GM21360 (cell line): ENCODE results near the gene COL7A1.
"Not testable (repeated sequence)": the region's sequence is repeated elsewhere in the genome, so short reads cannot be mapped to it uniquely, and the experiment has no call there.

Experiments
- ATAC-seq: cut with Tn5 transposase; IDR thresholded peaks from one replicate; pipeline ENCODE4 v1.9.1; 2021; ENCODE audit warnings: mild to moderate bottlenecking, moderate library complexity; ENCODE audit not compliant: unreplicated experiment

The COL7A1 gene

DNA sequence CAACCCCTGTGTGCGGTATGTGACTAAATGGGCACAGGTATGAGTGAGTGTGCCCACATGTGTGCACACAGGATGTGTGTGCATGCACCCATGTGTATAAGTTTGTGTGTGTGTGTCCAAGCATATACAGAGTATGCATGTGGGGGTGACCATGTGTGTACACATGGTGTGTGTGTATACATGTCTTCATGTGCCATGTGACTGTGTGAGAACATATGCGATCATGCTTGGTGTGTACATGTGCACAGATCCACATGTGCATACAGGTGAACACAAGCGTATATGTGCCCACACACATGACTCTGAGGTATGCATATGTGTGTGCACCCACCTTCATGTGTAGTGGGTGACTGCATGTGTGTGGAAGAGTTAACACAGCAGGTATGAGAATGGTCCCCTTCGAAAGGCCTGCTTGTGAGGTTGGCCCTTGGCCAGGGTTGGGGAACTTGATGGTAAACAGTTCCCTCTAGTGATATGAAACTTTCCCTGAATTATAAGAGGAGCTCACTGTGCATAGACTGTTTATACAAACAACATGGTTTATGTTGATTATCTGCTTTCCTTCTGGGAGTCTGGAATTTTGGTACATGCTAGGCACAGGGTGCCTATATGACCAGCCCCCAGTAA, 48.8 kb downstream of the COL7A1 start:
- no peak for ATAC-seq

DNA sequence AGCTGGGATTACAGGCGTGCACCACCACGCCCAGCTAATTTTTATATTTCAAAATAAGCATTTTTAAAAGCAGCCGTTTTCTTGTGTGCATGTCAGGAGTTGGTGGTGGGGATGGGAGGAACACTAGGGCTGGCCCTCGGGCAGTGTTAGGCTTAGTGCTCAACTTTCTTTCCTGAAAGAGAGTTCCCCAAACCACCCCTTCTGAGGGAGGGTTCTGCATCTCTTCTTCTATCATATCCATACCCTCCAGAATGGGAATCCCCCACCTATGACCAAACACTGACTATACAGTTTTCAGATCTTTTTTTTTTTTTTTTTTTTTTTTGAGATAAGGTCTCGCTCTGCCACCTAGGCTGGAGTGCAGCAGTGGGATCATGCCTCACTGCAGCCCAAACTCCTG, 51.0 kb downstream of the COL7A1 start:
- no peak for ATAC-seq

DNA sequence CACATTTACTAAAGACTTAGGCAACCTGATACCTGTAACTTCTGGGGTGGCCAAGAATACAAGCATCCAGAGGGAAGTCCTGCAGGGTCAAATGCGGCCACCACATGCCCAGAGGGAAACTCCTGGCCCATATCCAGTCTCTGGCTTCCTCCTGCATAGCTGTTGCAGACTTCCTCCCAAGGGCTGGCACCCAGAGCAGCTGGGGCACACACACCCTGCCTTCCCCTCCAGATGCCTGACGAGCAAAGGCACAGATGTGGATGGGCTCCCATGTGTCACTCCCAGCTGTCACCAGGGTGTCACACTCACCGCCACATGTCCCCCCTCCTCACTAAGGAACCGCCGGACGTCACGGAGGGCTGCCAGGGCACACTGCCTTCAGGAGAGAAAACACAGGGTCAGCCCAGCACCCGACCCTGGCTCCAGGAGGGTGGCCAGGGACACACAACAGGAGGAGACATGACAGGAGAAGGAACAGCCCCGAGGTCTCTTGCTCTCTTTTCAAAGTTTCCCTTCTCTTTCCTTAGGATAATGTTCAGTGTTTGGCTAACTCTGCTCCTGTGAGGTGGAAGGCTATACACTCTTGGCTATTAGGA, 51.8 kb downstream of the COL7A1 start:
- ATAC-seq = no peak

DNA sequence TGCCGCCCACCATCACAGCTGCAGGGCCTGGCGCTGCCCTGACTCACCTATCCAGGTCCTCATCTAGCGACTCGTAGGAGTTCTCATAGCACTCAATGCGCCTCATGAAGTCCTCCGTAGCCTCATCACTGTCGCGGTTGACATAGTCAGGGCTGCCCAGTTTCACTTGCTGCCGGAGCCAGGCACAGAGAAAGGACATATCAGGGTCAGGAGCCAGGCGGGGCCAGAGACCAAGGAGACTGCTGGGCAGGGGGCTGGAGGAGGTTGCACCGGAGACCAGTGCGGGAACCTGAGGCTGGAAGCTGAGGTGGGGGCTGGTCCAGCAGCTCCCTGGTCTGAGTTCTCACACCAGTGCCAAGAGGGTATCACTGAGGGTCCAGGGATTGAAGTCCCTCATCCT, 56.7 kb downstream of the COL7A1 start:
- ATAC-seq = no peak

DNA sequence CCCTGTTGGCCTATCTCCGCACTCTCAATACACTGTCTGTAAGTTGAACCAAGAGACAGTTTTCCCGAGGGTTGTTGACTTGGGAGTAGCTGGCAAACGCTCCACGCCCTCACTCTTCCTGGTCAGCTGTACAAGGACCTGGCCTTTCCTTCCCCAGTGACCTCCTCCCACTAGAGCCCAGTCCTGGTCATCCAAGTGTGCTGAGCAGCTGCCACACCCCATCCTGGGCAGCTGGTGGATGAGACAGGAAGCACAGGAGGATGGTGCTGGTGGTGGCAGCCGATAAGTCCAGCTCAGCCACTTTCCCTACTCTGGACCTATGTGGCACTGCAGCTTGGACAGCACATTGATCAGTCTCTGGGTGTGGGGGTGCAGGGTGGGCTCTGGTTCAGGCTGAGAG, 58.3 kb downstream of the COL7A1 start:
- ATAC-seq = no peak

DNA sequence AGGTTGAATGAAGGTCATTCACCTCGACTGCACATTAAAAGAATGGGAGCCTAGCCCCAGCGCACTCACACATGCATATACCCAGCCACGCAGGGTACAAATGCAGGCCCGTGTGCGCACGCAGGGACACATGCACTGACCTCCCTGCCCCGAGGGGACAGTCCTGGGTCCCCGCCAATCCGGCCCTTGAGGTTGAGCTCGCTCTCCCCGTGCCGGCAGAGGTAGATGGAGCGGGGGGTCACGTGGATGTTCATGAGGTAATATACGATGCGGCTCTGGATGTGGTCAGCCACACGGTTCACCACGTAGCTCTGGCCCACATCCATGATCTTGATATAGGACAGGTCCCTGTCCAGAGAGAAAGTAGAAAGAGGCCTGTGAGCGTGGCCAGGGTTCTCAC, 59.0 kb downstream of the COL7A1 start:
- no peak for ATAC-seq

DNA sequence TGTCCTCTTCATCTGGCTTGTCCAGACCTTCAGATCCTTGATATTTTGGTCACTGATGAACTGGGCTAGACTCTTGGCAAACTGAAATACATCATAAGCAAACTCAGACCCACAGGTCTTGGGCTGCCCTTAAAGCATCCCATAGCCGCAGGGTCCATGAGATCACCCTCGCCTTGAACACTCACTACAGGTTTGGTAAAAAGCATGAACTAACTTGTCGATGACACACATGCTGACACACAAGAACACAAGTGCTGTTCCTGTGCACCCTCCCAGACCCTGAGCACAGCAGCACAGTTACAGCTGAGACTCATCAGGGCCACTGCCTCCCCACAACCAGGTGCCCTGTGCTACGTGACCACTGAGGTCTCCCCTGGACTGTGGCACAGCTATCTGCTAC, 59.6 kb downstream of the COL7A1 start:
- no peak for ATAC-seq

DNA sequence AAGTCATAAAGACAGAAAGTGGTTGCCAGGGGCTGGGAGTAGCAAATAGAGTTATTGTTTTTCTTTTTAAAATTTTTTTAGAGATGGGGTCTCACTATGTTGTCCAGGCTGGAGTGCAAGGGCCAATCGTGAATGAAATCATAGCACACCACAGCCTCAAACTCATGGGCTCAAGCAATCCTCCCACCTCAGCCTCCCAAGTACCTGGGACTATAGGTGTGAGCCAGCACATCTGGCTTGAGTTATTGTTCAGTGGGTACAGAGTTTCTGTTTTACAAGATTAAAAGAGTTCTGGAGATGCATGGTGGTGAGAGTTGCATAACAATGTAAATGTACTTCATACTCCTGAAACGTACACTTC, 62.2 kb downstream of the COL7A1 start:
- ATAC-seq = no peak

DNA sequence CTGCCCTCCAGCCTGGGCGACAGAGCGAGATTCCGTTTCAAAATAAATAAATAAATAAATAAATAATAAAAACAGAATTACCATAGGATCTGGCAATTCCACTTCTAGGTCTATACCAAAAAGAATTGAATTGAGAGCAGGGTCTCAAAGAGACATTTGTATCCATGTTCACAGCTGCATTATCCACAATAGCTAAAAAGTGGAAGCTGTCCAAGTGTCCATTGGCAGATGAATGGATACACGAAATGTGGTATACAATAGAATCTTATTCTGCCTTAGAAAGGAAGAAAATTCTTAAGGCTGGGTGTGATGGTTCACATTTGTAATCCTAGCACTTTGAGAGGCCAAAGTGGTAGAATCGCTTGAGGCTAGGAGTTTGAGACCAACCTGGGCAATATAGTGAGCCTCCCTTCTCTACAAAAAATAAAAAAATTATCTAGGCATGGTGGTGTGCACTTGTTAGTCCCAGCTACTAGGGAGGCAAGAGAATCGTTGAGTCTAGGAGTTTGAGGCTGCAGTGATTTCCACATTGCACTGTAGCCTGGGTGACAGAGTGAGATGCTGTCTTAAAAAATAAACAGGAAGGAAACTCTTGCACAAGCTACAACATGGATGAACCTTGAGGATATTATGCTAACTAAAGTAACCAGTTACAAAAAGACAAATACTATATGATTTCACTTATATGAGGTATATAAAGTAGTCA, 62.7 kb downstream of the COL7A1 start:
- ATAC-seq = no peak

DNA sequence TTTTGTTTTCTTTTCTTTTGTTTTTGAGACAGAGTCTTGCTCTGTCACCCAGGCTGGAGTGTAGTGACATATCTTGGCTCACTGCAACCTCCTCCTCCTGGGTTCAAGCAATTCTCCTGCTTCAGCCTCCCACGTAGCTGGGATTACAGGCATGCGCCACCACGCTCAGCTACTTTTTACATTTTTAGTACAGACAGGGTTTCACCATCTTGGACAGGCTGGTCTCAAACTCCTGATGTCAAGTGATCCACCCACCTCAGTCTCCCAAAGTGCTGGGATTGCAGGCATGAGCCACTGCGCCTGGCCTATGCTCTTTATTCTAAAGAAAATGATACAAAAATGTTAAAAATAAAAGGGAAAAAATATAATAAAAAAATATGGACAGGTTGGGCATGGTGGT, 64.4 kb downstream of the COL7A1 start:
- not testable (repeated sequence) for ATAC-seq

DNA sequence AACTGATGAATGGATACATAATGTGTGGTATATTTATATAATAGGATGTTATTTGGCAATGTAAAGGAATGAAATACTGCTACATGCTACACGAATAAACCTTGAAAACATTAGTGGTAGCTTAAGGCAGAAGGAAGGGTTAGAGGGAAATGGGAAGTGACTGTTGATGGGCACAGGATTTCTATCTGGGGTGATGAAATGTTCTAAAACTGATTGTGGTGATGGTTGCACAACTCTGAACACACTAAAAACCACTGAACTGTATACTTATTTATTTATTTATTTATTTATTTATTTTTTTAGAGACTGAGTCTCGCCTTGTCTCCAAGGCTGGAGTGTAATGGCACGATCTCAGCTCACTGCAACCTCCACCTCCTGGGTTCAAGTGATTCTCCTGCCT, 66.4 kb downstream of the COL7A1 start:
- no peak for ATAC-seq

DNA sequence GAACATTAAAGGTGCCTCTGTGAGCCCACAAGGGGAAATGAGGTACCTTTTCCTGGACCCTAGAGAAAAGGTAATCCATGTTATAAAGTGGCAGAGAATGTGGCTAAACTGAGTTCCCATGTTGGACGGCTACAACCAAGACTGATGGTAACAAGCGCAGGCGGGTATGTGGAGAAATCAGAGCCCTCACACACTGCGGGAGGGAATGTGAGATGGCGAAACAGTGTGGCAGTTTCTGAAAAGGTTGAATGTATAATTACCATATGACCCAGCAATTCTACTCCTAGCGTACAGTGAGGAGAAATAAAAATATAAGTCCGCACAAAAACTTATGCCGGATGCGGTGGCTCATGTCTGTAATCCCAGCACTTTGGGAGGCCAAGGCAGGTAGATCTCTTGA, 67.1 kb downstream of the COL7A1 start:
- no peak for ATAC-seq

DNA sequence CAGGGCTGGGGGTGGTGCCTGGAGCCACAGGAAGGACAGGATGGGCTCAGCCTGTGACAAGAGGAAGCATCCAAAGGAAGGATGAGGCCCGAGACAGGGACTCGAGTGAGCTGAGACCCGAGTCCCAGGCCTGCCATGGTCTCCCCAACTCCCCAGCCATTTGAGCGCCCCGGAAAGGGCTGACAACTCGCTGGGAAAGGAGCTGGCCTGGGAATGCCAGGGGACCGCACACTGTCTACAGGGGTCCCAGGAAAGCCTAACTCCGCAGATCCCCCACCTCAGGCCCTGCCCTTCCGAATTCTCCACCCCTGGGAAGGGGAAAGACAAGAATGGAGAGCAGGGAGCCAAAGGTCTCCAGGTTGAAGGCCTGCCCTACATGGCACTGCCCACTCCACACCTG, 70.2 kb downstream of the COL7A1 start:
- no peak for ATAC-seq

DNA sequence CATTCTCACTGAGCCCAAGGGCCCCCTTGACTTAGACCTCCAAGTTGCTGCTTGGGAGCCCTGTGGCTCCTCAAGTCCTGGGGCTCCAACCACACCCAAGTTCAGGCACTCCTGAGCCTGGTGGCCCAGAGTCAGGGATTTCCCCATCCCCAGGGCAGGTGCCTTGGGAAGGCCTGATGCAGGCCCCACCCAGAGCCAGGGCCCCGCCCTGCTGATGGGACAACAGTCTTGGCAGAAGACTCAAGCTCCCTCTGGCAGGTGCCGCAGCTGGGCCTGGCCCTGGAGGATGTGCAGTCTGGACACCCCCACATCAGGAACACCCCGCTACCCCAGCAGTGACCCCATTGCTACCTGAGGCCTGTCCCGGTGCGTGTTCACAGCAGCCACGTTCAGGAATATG, 73.5 kb downstream of the COL7A1 start:
- ATAC-seq = no peak

DNA sequence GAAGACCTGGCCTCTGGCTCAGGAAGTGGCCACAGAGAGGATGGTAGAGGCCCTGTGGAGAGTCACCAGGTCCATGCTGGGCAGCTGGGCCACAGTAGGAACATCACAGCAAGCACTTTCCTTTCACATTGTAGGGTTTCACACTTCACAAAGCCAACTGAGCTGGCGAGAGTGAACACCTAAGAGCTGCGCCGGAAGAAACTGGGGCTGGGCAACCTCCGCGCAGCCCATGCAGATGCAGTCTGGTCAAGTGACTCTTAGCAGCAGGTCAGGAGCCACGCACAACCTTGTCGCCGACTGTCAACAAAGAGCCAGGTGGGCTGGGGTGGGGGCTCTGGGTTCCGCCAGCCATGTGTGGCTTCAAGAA, 75.9 kb downstream of the COL7A1 start:
- ATAC-seq = no peak

DNA sequence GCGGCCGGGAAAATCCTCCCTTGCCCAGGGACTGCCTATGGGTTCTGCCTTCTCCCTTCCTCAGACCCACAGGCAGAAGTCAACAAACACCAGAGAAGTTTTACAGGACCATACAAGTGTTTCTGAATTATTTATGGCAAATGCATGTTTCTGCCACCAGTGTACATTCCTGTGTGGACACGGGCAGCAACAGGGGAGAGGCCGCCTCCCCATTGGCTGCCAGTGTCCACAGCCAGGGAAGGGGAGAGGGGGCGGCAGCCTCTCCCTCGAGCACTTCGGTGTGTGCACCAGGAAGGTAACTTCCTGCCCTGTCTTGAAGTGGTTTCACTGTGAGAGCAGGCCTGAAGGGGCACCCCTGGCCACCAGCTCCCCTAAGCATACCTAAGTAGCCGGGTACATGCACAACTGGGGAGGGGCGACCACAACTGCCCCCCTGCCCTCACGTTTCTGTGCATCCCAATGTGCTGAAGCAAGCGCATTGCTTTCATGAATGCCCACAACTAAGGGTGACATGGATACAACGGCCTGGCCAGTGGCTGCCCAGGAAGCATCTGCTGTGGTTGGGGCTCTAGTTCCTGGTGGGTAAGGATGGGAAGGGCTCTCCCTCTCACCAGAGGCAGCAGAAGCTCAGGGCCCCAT, 76.4 kb downstream of the COL7A1 start:
- no peak for ATAC-seq

DNA sequence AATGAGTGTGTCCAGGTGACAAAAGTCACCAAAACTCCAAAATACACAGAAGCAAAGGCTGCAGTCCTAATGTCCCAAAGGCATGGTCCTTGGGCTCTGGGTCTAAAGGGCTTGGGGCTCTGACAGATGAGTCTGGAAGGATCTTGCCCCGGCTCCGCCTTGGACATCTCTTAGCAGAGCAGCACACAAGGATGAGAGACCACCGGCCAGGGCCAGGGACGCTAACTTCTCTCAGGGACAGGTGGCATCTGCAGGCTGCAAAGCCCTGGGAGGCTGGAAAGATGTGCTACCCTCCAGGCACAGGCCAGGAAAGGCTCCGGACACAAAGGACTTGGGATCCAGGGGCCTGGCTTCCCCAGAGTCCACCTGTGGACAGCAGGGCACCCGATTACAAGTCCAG, 77.1 kb downstream of the COL7A1 start:
- ATAC-seq = no peak

DNA sequence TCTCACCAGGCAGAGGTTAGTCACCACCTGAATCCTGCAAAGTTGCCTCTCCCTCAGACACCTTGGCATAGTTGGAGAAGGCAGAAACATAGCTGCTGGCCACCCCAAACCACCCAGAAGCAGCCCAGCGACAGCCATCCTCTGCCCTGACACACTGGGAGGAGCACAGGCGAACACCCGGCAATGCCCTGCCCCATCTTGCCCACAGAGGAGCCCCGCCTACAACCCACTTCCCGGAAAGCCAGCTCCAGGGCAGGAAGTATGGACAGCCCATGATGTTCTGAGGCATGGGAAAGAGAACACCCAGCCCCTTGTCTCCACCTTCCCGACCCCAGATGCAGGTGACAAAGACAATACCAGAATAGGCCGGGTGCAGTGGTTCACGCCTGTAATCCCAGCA, 78.6 kb downstream of the COL7A1 start:
- no peak for ATAC-seq

DNA sequence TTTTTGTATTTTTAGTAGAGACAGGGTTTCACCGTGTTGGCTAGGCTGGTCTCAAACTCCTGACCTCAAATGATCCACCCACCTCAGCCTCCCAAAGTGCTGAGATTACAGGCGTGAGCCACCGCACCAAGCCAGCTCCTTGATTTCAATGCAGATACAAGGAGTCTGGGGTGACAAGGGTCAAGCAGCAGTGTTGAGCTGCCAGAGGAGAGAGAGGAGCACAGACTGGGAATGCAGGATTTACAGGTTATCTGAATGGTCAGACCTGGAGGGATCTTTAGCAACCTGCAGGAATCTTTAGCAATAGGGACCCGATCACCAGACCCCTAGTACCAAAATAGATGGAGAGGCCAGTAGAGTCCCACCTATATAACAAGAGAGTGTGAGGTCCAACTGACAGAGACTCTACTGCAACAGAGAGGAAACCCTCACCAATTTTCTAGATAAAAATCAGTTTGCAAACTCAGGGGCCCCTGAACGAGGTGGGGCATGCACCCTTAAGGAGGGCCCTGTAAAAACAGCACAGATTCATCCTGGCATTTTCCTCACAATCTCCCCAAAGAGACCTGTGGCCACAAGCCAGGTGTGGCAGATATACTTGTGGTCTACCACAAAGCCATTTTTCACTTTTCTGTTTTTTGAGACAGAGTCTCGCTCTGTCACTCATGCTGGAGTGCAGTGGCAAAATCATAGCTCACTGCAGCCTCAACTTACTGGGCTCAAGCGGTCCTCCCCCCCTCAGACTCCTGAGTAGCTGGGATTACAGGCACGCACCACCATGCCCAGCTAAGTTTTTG, 80.5 kb downstream of the COL7A1 start:
- ATAC-seq = no peak
